Measurements from ENCODE around the gene PSMD10.

DNA sequence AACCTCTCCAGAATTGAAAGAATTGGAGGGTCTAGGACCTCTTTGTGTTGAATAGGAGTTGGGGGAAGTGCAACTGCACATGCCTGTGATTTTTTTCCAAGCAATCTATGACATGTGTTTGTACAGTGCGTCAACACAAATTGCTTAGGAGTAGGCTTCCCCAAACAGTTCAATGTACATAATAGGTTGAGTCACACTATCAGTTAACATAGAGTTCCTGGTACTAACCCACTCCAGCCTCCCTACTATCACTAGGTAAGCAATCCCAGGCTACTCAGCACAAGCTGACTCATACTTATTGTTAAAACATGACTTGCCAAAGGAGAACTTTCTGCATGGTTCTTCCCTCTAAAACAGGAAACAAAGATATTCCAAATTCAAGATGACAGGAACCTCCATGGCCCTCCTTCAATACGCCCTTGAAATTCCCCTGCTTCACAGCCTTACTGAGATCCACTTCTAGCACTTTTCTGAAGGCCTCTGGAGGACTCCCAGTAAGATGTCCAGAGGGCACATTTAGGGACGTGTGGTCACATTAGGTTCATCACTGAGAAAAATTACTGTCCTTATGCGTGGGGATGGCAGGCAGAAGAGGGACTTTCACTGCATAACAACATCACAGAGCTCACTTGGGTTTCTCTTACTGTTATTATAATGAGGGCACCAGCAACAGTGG is 54.9 kb downstream of the PSMD10 start:
- TF ChIP-seq POLR2A (IDR thresholded peaks at IDR 0.05) = no peak
- TF ChIP-seq, protein P1, sequence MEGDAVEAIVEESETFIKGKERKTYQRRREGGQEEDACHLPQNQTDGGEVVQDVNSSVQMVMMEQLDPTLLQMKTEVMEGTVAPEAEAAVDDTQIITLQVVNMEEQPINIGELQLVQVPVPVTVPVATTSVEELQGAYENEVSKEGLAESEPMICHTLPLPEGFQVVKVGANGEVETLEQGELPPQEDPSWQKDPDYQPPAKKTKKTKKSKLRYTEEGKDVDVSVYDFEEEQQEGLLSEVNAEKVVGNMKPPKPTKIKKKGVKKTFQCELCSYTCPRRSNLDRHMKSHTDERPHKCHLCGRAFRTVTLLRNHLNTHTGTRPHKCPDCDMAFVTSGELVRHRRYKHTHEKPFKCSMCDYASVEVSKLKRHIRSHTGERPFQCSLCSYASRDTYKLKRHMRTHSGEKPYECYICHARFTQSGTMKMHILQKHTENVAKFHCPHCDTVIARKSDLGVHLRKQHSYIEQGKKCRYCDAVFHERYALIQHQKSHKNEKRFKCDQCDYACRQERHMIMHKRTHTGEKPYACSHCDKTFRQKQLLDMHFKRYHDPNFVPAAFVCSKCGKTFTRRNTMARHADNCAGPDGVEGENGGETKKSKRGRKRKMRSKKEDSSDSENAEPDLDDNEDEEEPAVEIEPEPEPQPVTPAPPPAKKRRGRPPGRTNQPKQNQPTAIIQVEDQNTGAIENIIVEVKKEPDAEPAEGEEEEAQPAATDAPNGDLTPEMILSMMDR (IDR thresholded peaks at IDR 0.05) = no peak

Data from upper lobe of left lung (tissue), 4 donors.